ENCODE results near the gene CHRNA4. TPM values are rescaled to one million over a fixed set of nuclear protein-coding genes. Genes with fewer than 3 reads are reported as not detected.

The CHRNA4 gene
- not detected in 2 replicates for total RNA-seq

DNA sequence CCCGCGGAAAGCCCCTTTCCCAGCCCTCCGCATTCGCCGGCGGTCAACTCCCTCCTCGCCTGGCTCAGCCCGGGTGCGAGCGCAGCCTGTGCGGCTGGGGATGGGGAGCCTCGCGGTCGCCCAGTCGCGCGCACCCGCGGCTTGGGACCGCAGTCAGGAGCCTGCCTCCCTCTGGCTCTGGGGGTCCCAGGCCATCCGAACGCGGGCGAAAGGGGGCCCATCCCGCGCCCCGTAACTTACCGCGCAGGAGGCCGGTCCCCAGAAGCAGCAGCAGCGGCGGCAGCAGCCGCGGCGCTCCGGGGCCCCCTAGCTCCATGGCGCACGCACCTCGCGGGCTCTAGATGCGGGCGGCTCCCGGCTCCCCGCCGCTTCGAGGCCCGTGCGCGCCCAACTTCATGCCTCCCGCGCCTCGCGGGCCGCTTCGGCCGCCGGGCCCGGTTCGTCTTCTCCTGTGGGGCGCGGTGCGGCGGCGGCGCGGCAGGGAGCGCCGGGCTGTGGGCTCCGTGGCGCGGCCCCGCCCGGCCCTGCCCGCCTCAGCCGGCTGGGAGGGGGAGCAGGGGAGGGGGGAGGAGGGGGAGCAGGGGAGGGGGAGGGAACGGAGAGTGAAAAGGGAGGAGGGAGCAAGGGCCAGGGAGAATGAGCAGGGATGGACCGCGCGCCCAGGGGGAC is at the start of gene CHRNA4:
Gene CHRNA4 (minus strand): TSS at position 500 of the 669 bp plus-strand sequence. CDS start 184 bp downstream, at position 316.

Small RNA genes lying within 50 kb of the gene (small RNA-seq; reads per million reads assigned to genes)
- gene RNU6-994P (ENCODE audit: low replicate concordance): 0.29 reads per million

Other genes starting within 250 kb of the CHRNA4 start
- 26.9 and 32.8 TPM in 2 replicates for gene YTHDF1, start 145.2 kb downstream of the CHRNA4 start, total RNA-seq
- 0.29 and 1.3 TPM in 2 replicates for gene BIRC7, start 125.4 kb downstream of the CHRNA4 start, total RNA-seq
- 0.57 and 1.1 TPM in 2 replicates for gene NKAIN4, start 106.9 kb downstream of the CHRNA4 start, total RNA-seq
- 119 and 130 TPM in 2 replicates for gene ARFGAP1, start 88.5 kb downstream of the CHRNA4 start, total RNA-seq
- not detected in 2 replicates for gene COL20A1, start 68.2 kb downstream of the CHRNA4 start, total RNA-seq
- gene KCNQ2, start 111.3 kb upstream of the CHRNA4 start, total RNA-seq: not detected in 2 replicates
- 1.3 and 4.6 TPM in 2 replicates for gene EEF1A2, start 137.7 kb upstream of the CHRNA4 start, total RNA-seq
- gene PPDPF, start 159.4 kb upstream of the CHRNA4 start, total RNA-seq: 63.5 and 86.3 TPM in 2 replicates
- gene PTK6, start 176.0 kb upstream of the CHRNA4 start, total RNA-seq: 0.14 and 0.44 TPM in 2 replicates
- gene SRMS, start 186.4 kb upstream of the CHRNA4 start, total RNA-seq: not detected in 2 replicates
- 0.43 and 0.88 TPM in 2 replicates for gene FNDC11, start 192.8 kb upstream of the CHRNA4 start, total RNA-seq
- gene HELZ2, start 212.9 kb upstream of the CHRNA4 start, total RNA-seq: 42.7 and 81.7 TPM in 2 replicates